ENCODE results near the gene PTPRB. TPM values are rescaled to one million over a fixed set of nuclear protein-coding genes. Genes with fewer than 3 reads are reported as not detected.

PTPRB gene
- total and polyA plus RNA-seq, 2 of the 8 experiments (the other 6 are each of a cell fraction or from before 2014, with no cell fraction given) = 0.36 to 0.58 TPM

DNA sequence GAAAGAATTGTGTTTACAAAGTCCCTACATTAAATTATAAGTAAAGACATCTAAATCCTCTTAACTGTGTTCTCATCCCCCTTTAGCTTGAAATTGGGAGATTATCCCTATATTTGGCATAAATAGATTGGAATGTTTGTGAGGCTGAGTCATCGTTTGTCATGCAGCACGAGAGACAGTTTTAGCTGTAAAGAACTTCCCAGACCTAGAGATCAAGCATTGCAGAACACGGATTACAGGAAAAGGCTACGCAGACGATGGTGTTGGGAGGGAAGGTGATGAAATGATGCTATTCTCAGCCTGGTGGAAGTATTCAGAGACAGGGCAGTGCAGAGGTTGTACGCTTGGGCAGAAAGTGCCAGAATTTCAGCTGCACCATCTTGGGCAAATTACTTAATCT, 93.8 kb downstream of the PTPRB start:
- no peak overlapping the region for H2AK5ac ChIP-seq (ENCODE audit: low read depth, low read length)
- no peaks in the 10 kb centered on the region for H3K79me1 ChIP-seq (ENCODE audit: low read depth, low read length)
- H3K4me1 ChIP-seq (replicated peaks in 1 of 4; ENCODE audit: control insufficient read depth in 3 of 4, insufficient read depth in 4 of 4, low read length in 3 of 4) = no peaks in the 10 kb centered on the region; a peak in 1 of 7 replicates
- no peaks in the 10 kb centered on the region for H3K27me3 ChIP-seq (replicated peaks in 1 of 4; ENCODE audit: control insufficient read depth in 3 of 4, extremely low read depth in 1 of 4, insufficient read depth in 3 of 4, low read length in 3 of 4)
- no peak overlapping the region for H3K4me2 ChIP-seq (ENCODE audit: insufficient read depth in 1 of 2, low read depth in 2 of 2, low read length in 2 of 2)
- H4K8ac ChIP-seq (ENCODE audit: extremely low read depth, insufficient read depth, low read length) = no peak overlapping the region
- H4K20me1 ChIP-seq (replicated peaks in 1 of 2; ENCODE audit: control insufficient read depth in 1 of 2, insufficient read depth in 2 of 2, low read length in 2 of 2) = no peaks in the 10 kb centered on the region
- no peak overlapping the region for H3K27ac ChIP-seq (ENCODE audit: low read depth, low read length)
- 84% methylated on average over 6 of the region's 6 CpGs; no CpG with 5 or more reads in 1 of the 2 experiments for WGBS, 2 experiments (ENCODE audit: extremely low coverage in 1 of 2, insufficient coverage in 1 of 2, insufficient read length in 1 of 2, insufficient replicate concordance in 2 of 2, low coverage in 1 of 2, low lambda C conversion rate in 2 of 2, missing lambda C conversion rate in 1 of 2)
- no peaks in the 10 kb centered on the region for H3K79me2 ChIP-seq (ENCODE audit: control insufficient read depth in 1 of 2, insufficient read depth in 2 of 2, low read length in 2 of 2)
- H3K56ac ChIP-seq (replicated peaks; ENCODE audit: insufficient read length, low read depth, low read length) = no peak overlapping the region
- no peak overlapping the region for H3K14ac ChIP-seq (ENCODE audit: insufficient read length)
- no peak overlapping the region for H3K9ac ChIP-seq (replicated peaks in 1 of 4; ENCODE audit: extremely low read depth in 1 of 4, low read depth in 3 of 4, low read length in 3 of 4)
- no peak overlapping the region for H2BK20ac ChIP-seq (ENCODE audit: low read length)
- H2BK5ac ChIP-seq (ENCODE audit: low read depth, low read length) = no peak overlapping the region
- no peak overlapping the region for H3K4ac ChIP-seq (replicated peaks; ENCODE audit: insufficient read length, low read depth, low read length)
- H4K91ac ChIP-seq (replicated peaks; ENCODE audit: insufficient read length, low read length) = no peak overlapping the region
- H2AFZ ChIP-seq (ENCODE audit: low read length) = no peak overlapping the region
- H2BK120ac ChIP-seq (replicated peaks; ENCODE audit: low read depth, low read length) = no peak overlapping the region
- no peaks in the 10 kb centered on the region for H3K9me3 ChIP-seq (ENCODE audit: insufficient read depth in 2 of 2, low read depth in 1 of 2, low read length in 1 of 2)
- TF ChIP-seq SP2 (IDR thresholded peaks at IDR 0.05; ENCODE audit: low read length) (no peak), CBX5 (IDR thresholded peaks at IDR 0.05; ENCODE audit: low read depth, low read length) (no peak), POLR2A (IDR thresholded peaks at IDR 0.05; ENCODE audit: control extremely low read depth in 1 of 2, low read depth in 2 of 2, low read length in 2 of 2) (no peak), BCL11A (IDR thresholded peaks at IDR 0.05; ENCODE audit: low read depth in 2 of 2, low read length in 2 of 2) (no peak), POU5F1 (IDR thresholded peaks at IDR 0.05; ENCODE audit: low read depth, low read length) (no peak)
- ChIA-PET POLR2A (ENCODE audit: partially characterized antibody) (no interaction called here), CTCF (ENCODE audit: partially characterized antibody) (interaction anchor here (0.7 to 1.0 kb wide), 2 partner anchors 34 to 664 kb away, joined by 3 read pairs; no protein-coding TSS in a partner anchor)
- H3K36me3 ChIP-seq (ENCODE audit: control insufficient read depth in 2 of 4, insufficient read depth in 4 of 4, low read length in 3 of 4) = no peaks in the 10 kb centered on the region
- no peak overlapping the region for H3K4me3 ChIP-seq (ENCODE audit: extremely low read depth in 1 of 4, insufficient read depth in 2 of 4, low read depth in 3 of 4, low read length in 4 of 4)
- H2BK15ac ChIP-seq (ENCODE audit: low read length) = no peak overlapping the region
- FAIRE-seq (no peak), DNase-seq (ENCODE audit: low read depth in 1 of 2, low spot score in 2 of 2) (no peak)
- peaks cover 1% of the 10 kb centered on the region; the same call in 1 of the 2 replicates for H3K23me2 ChIP-seq (ENCODE audit: low read depth, low read length)
- H2BK12ac ChIP-seq (ENCODE audit: low read depth, low read length) = no peak overlapping the region
- H4K5ac ChIP-seq (ENCODE audit: insufficient read length, low read depth, low read length) = no peak overlapping the region
- no peak overlapping the region for H3K23ac ChIP-seq (ENCODE audit: insufficient read length)
- no peak overlapping the region for H3K18ac ChIP-seq (ENCODE audit: extremely low read depth, low read length)

All from H1 (cell line).